Upper lobe of left lung (tissue), 6 donors: Measurements from ENCODE around the gene PDE4D. TPM values are rescaled to one million over a fixed set of nuclear protein-coding genes. Genes with fewer than 3 reads are reported as not detected.

Experiments used
- ATAC-seq, 2 donors: fragments of 200-7000 bp; cut with Tn5 transposase; one replicate each; pipeline ENCODE4 v1.9.1; 2022; ENCODE audit warnings: mild to moderate bottlenecking in 2 of 2, moderate library complexity in 2 of 2; ENCODE audit not compliant: low FRiP score in 2 of 2
- DNase-seq, 2 donors: peaks; one replicate each; pipeline ENCODE4 v3.0.0-alpha.2; 2019 to 2020
- H3K27ac ChIP-seq, 4 donors: fragments of 200-600 bp; sonication (generic); one replicate each; pipeline ENCODE4 v1.5.1; 2016 to 2019
- H3K27me3 ChIP-seq, 4 donors: fragments of 200-600 bp; sonication (generic); one replicate each; pipeline ENCODE4 v1.5.1; 2017 to 2019
- H3K36me3 ChIP-seq, 4 donors: fragments of 200-600 bp; sonication (generic); one replicate each; pipeline ENCODE4 v1.5.1; 2016 to 2019
- H3K4me1 ChIP-seq, 4 donors: fragments of 200-600 bp; sonication (generic); one replicate each; pipeline ENCODE4 v1.5.1; 2018 to 2019
- H3K4me3 ChIP-seq, 4 donors: fragments of 200-600 bp; sonication (generic); one replicate each; pipeline ENCODE4 v1.5.1; 2017 to 2019; ENCODE audit warnings: mild to moderate bottlenecking in 2 of 4, moderate library complexity in 1 of 4
- H3K9me3 ChIP-seq, 4 donors: fragments of 200-600 bp; sonication (generic); one replicate each; pipeline ENCODE4 v1.5.1; 2018 to 2019
- EP300 ChIP-seq, 4 donors: sonication (generic); formaldehyde crosslinking; IDR thresholded peaks; one replicate each; pipeline ENCODE4 v1.5.1; 2017; ENCODE audit warnings: antibody characterized with exemption in 4 of 4, control low read depth in 2 of 4
- POLR2A ChIP-seq, 4 donors: fragments of 450-650 bp; IDR thresholded peaks; one replicate each; pipeline ENCODE4 v1.5.1; 2016 to 2017; ENCODE audit warnings: antibody characterized with exemption in 4 of 4, mild to moderate bottlenecking in 2 of 4
- POLR2AphosphoS5 ChIP-seq, 2 donors: sonication (generic); formaldehyde crosslinking; IDR thresholded peaks; one replicate each; pipeline ENCODE4 v1.5.1; 2017; ENCODE audit warnings: antibody characterized with exemption in 2 of 2
- WGBS, 2 donors: methylation state at CpG; one replicate each; pipeline ENCODE4 v1.1.5; 2017 to 2018; 5-methylcytosine and 5-hydroxymethylcytosine counted together
- total RNA-seq, 6 donors: library from RNA; depleted of rRNA in 4 of 6; stranded (reverse); fragments of >200 nt in 4 of 6; gene quantifications; one replicate each; pipeline versions ENCODE4 v1.1.0 to v1.2.1, GENCODE V29; 2016 to 2021
- TF ChIP-seq, protein P1 (sequence below), 6 experiments: fragments of 450-650 bp in 4 of 6; fragments of 200-600 bp in 2 of 6; sonication (generic) in 2 of 6; IDR thresholded peaks; one replicate each; pipeline ENCODE4 v1.5.1; 2016 to 2019; ENCODE audit warnings: antibody characterized with exemption in 6 of 6
- donor health status: DM: no; HTN: no; CAD: no; lungs with moderate emphysema.
- donor health status: DM: no; HTN: yes; CAD: no; lungs with severe emphysema.

Gene PDE4D
- total RNA-seq, 6 donors from 2014 or later, result 50.4 to 188 (median 84.0) TPM

DNA sequence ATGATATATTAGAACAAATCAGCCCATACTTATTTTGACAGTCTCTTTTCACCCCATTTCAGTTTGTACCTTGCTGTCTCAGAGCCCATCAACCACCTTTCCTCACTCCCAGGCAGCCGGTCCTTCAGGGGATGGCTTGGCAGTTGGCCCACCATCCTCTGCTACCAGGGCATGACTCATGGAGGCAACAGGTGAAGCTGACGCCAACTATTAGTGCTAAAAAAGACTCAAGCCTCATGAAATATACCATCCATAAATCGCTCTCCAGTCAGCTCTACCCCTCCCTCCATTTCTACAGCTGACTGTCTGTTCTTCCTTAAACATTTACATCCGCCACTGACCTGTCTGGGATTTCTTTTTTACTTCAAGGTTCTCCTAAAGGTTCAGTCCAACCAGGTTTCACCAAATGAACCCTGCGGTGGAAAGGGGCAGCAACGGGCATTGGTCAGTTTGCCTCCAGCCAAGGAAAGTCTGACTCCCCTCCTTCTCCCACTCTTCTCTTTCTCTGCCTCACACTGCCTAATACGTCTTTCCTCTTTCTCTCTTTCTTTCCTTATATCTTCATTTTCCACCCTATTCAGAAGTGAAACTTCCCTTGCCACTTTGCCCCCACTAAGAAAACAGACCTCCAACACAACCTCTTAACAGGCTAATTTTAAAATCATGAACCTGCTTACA, 871.5 kb downstream of the PDE4D start:
- H3K36me3 ChIP-seq, result peaks cover 0 to 5% (median 0%) of the 10 kb centered on the region in 4 donors
- no peaks in the 10 kb centered on the region for H3K27me3 ChIP-seq
- ATAC-seq (no peak), DNase-seq (peak in 1 of 2 donors; percentile 66)
- H3K9me3 ChIP-seq, result no peaks in the 10 kb centered on the region
- no peak overlapping the region for H3K27ac ChIP-seq
- WGBS, 2 donors, result 74 to 77% methylated on average over 7 of the region's 7 CpGs
- H3K4me3 ChIP-seq, result no peak overlapping the region
- TF ChIP-seq, protein P1, sequence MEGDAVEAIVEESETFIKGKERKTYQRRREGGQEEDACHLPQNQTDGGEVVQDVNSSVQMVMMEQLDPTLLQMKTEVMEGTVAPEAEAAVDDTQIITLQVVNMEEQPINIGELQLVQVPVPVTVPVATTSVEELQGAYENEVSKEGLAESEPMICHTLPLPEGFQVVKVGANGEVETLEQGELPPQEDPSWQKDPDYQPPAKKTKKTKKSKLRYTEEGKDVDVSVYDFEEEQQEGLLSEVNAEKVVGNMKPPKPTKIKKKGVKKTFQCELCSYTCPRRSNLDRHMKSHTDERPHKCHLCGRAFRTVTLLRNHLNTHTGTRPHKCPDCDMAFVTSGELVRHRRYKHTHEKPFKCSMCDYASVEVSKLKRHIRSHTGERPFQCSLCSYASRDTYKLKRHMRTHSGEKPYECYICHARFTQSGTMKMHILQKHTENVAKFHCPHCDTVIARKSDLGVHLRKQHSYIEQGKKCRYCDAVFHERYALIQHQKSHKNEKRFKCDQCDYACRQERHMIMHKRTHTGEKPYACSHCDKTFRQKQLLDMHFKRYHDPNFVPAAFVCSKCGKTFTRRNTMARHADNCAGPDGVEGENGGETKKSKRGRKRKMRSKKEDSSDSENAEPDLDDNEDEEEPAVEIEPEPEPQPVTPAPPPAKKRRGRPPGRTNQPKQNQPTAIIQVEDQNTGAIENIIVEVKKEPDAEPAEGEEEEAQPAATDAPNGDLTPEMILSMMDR (IDR thresholded peaks at IDR 0.05), result no peak
- no peak for TF ChIP-seq EP300 (IDR thresholded peaks at IDR 0.05)
- TF ChIP-seq POLR2AphosphoS5 (IDR thresholded peaks at IDR 0.05), result no peak
- no peak for TF ChIP-seq POLR2A (IDR thresholded peaks at IDR 0.05)
- H3K4me1 ChIP-seq, result no peaks in the 10 kb centered on the region

DNA sequence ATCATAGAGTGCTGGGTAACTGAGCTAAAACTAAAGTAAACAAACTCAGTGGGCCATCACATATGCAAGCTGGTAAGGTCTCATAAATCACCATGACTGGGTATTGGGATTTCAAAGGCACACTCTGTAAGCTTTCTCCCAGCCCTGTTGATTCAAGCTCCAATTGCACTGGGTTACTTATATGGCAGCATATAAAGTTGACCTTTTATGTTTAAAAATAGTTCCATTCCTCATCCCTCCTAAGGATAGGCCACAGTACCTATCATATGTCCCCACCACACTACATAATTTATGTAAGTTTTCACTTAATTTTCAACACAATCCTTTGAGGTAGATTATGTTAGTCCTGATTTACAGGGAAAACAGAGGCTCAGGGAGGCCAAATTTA, 872.2 kb downstream of the PDE4D start:
- TF ChIP-seq, protein P1 (IDR thresholded peaks at IDR 0.05), result no peak
- TF ChIP-seq EP300 (IDR thresholded peaks at IDR 0.05) (no peak), POLR2AphosphoS5 (IDR thresholded peaks at IDR 0.05) (no peak), POLR2A (IDR thresholded peaks at IDR 0.05) (no peak)
- Histone ChIP-seq H3K27me3 (no peaks in the 10 kb centered on the region), H3K9me3 (no peaks in the 10 kb centered on the region), H3K4me1 (no peaks in the 10 kb centered on the region), H3K36me3 (peaks cover 0 to 5% (median 0%) of the 10 kb centered on the region in 4 donors), H3K4me3 (no peak overlapping the region), H3K27ac (no peak overlapping the region)
- DNase-seq (no peak), ATAC-seq (no peak)

DNA sequence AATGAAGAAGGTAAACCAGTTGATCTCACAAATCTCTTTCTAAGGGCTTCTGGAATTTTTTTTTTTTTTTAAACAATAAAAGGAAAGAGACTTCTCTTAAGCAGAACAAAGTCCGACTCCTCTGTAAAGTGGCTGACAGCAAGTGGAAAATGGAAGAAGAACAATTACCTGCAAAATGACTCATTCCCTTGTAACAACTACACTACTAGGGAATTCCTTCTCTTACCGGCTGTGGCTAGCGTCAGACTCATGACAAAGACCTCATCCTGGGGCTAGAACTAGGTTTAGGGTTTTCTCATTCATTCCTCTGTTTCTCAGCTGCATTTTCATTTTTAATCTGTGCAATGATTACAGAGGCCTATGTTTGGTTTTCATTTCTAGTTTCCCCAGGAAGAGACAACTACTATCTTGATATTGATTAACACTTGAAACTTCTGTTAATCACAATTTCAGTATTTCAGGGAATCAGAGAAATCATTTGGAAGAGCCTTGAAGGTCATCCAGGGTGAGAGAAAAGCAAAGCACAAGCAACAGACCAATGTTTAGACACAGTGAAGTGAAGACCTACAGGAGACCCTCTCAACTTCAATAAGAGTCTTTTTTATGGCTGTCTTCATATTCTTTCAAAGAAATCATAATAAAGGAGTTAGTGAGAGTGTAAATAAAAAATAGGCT, 872.8 kb downstream of the PDE4D start:
- TF ChIP-seq POLR2AphosphoS5 (IDR thresholded peaks at IDR 0.05) (no peak), EP300 (IDR thresholded peaks at IDR 0.05) (no peak), POLR2A (IDR thresholded peaks at IDR 0.05) (no peak)
- TF ChIP-seq, protein P1 (IDR thresholded peaks at IDR 0.05), result no peak
- 72 to 80% methylated on average over 3 of the region's 3 CpGs for WGBS, 2 donors
- Histone ChIP-seq H3K27ac (no peak overlapping the region), H3K9me3 (no peaks in the 10 kb centered on the region), H3K4me1 (no peaks in the 10 kb centered on the region), H3K4me3 (no peak overlapping the region), H3K27me3 (no peaks in the 10 kb centered on the region), H3K36me3 (peaks cover 0 to 5% (median 0%) of the 10 kb centered on the region in 4 donors)
- no peak for ATAC-seq
- no peak for DNase-seq

DNA sequence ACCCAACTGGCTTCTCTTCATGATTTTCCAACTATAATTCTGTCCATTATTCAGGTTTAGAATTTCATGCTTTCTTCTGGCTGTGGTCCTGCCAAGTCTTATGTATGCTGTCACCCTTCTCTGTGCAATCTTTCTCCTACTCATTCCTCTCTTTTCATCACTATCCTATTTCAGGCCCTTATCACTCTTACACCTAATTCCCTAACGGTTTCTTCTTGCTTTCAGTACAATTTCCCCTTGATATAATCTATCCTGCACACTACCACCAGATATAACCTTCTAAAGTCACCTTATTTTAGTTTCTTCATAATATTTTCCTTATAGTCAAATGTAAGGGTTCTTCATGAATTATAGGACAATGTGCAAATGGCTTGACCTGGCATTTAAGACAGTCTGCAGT, 874.4 kb downstream of the PDE4D start:
- WGBS, 2 donors, result 69 to 93% methylated on average over 1 of the region's 1 CpG
- ATAC-seq, result no peak

More for the DNA sequence above, 874.4 kb downstream of the PDE4D start:
- no peak for DNase-seq
- Histone ChIP-seq H3K27me3 (no peaks in the 10 kb centered on the region), H3K9me3 (no peaks in the 10 kb centered on the region), H3K27ac (no peak overlapping the region), H3K4me1 (no peaks in the 10 kb centered on the region), H3K36me3 (peaks cover 0 to 5% (median 0%) of the 10 kb centered on the region in 4 donors), H3K4me3 (no peak overlapping the region)
- TF ChIP-seq EP300 (IDR thresholded peaks at IDR 0.05), result no peak
- TF ChIP-seq POLR2A (IDR thresholded peaks at IDR 0.05), result no peak
- TF ChIP-seq, protein P1 (IDR thresholded peaks at IDR 0.05), result no peak
- no peak for TF ChIP-seq POLR2AphosphoS5 (IDR thresholded peaks at IDR 0.05)
